NCI-H2081 treated with DMSO at 0.1 percent for 48 hours (cell line): Measurements from ENCODE around the gene CCT6B.
"Not testable (repeated sequence)": the region's sequence is repeated elsewhere in the genome, so short reads cannot be mapped to it uniquely, and the experiment has no call there.

Experiments
- DNase-seq: peaks from one replicate; lab custom pipeline; 2025; lab: John Stamatoyannopoulos, UW

The CCT6B gene

GRCh38 chr17:34961093-34961911 is at the start of gene CCT6B, which contains the start of gene ZNF830:
TSS of gene CCT6B (minus strand) at chr17:34961460. CDS start at chr17:34961393, 67 bp downstream.
TSS of gene ZNF830 (plus strand) at chr17:34961540. CDS start at chr17:34961567, 27 bp downstream.
- peak; percentile 88 for DNase-seq

GRCh38 chr17:35010093-35010492 is 48.8 kb upstream of the CCT6B start:
- DNase-seq: no peak

- DNase-seq: no peak
Observed at GRCh38 chr17:35006961-35007360, 45.7 kb upstream of the CCT6B start.

- DNase-seq: no peak
Observed at GRCh38 chr17:35006345-35006744, 45.1 kb upstream of the CCT6B start.

GRCh38 chr17:35003778-35004177 is 42.5 kb upstream of the CCT6B start:
- DNase-seq: no peak

- no peak for DNase-seq
Observed at GRCh38 chr17:35002876-35003551, 41.8 kb upstream of the CCT6B start.

- DNase-seq: no peak
Observed at GRCh38 chr17:35001549-35001948, 40.3 kb upstream of the CCT6B start.

- not testable (repeated sequence) for DNase-seq
Observed at GRCh38 chr17:35000965-35001364, 39.7 kb upstream of the CCT6B start.

GRCh38 chr17:34999456-34999855 is 38.2 kb upstream of the CCT6B start:
- DNase-seq: no peak

GRCh38 chr17:34998205-34998604 is 36.9 kb upstream of the CCT6B start:
- DNase-seq: no peak

GRCh38 chr17:34997355-34997862 is 36.1 kb upstream of the CCT6B start:
- DNase-seq: no peak

GRCh38 chr17:34996422-34997285 is 35.4 kb upstream of the CCT6B start:
- DNase-seq: no peak

- no peak for DNase-seq
Observed at GRCh38 chr17:34993031-34993430, 31.8 kb upstream of the CCT6B start.

- DNase-seq: no peak
Observed at GRCh38 chr17:34991606-34992005, 30.3 kb upstream of the CCT6B start.

GRCh38 chr17:34990921-34991365 is 29.7 kb upstream of the CCT6B start:
- DNase-seq: no peak

- DNase-seq: no peak
Observed at GRCh38 chr17:34989473-34989872, 28.2 kb upstream of the CCT6B start.

GRCh38 chr17:34988644-34989043 is 27.4 kb upstream of the CCT6B start:
- DNase-seq: no peak

- no peak for DNase-seq
Observed at GRCh38 chr17:34987232-34987631, 26.0 kb upstream of the CCT6B start.

- no peak for DNase-seq
Observed at GRCh38 chr17:34981538-34982241, 20.4 kb upstream of the CCT6B start.

GRCh38 chr17:34980681-34981537 is 19.6 kb upstream of the CCT6B start:
- peak; percentile 12 for DNase-seq

GRCh38 chr17:34980353-34980680 is 19.1 kb upstream of the CCT6B start, which contains the start of gene LIG3:
TSS of gene LIG3 (plus strand) at chr17:34980512. CDS start at chr17:34983006, 2,494 bp downstream.
- peak; percentile 89 for DNase-seq
